ENCODE data around the gene NFAT5.

GRCh38 chr16:69610356-69610755 is 44.6 kb downstream of the NFAT5 start:
- no peak for TF ChIP-seq CTCF (IDR thresholded peaks at IDR 0.05; ENCODE audit: low read depth, low read length)
- TF ChIP-seq EZH2phosphoT487 (IDR thresholded peaks at IDR 0.05; ENCODE audit: low read depth) = no peak
